GM21515 (cell line): Measurements from ENCODE around the gene SLC1A2.

Experiments
- ATAC-seq: cut with Tn5 transposase; IDR thresholded peaks from one replicate; pipeline ENCODE4 v1.9.1; 2021; ENCODE audit not compliant: unreplicated experiment

Gene SLC1A2

DNA sequence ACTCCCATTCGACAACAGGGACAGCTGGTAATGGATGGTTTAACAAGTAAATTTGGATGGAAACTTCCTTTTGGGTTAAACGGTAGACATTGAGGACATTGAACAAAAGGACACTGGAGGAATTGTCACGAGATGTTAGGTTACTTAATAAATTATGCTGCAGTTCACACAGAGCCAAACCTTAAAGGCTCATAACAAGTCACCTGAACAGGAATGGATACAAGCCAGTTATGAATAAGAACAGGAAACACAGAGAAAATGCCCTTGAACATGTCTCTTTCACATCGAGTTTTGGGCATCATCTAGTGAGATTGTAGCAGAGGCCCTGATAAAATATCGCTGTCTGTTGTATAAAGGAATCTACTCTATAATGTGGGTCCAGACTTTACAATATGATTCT lies 214.7 kb downstream of the SLC1A2 start:
- no peak for ATAC-seq
